ENCODE results near the gene COL18A1. TPM values are rescaled to one million over a fixed set of nuclear protein-coding genes. Genes with fewer than 3 reads are reported as not detected.
A peak's percentile ranks its signal among the peaks of the same experiment; 100 is the strongest.

Gene COL18A1
- polyA plus RNA-seq, 4 donors: 2.2 to 34.3 (median 16.5) TPM

DNA sequence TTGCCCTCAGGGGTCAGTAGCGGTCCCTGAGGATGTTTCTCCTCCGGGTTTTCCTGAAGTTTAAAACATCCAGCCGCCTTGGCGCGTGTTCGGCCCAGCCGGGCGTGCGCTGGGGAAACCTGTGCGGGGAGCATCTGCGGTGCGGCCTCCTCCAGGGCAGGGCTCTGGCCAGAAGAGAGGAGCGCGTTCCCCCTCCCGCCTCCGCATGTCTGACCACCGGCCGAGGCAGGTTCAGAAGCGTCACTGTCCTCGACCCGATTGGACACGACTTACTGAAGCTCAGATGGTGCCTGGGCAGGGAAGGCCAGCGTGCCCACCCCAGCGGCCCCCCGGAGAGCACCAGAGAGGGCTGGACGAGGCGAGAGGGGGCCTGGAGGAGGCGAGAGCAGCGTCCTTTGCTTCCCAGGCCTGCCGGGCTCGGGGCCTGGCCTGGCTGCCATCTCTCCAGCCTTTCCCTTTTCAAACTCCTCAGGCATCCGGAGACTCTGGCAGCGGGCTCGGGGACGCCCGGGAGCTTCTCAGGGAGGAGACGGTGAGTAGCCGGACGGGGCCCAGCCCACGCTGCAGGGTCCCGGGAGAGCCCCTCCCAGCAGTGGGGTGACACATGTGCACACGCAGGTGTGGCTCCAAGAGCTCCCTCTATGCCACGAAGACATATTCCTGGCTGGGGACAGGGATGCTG lies 70.2 kb downstream of the COL18A1 start:
- 84 to 93% (median 86%) methylated on average over 42 to 43 of the region's 43 CpGs for WGBS, 3 donors
- FAIRE-seq: no peak

DNA sequence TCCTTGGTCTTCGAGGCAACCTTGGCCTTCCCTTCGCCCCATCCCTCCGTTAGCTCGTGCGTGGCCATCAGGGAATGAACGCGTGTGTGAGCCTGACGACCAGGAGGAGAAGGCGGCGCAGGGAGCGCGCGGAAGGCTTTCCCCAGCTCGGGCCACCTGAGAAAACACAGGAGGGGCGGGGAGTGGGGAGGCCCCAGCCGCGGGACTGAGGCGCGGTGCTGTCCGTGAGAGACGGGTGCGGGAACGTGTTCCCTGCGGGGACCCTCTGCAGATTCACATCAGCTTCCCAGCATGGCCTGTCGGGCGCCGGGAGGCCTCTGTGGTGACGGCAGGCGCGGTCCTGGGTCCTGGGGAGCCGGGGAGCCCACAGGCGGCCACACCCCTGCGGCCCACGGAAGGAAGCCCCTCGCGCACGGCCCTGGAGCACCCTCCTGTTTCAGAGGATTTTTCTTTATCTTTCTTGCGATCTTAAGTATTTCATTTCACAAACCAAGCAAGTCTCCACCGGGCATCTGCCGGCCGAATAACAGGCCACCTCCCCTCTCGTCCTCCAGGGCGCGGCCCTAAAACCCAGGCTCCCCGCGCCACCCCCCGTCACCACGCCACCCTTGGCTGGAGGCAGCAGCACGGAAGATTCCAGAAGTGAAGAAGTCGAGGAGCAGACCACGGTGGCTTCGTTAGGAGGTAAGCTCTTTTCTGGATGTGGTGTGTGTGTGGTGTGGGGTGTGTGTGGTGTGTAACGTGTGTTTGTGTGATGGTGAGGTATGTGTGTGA lies 71.0 kb downstream of the COL18A1 start:
- no peak overlapping the region for H3K4me3 ChIP-seq (ENCODE audit: low read depth in 1 of 3, low read length in 3 of 3)
- 85 to 91% (median 86%) methylated on average over 50 to 53 of the region's 53 CpGs for WGBS, 3 donors
- DNase-seq (no peak), FAIRE-seq (no peak)
- H3K27me3 ChIP-seq (ENCODE audit: control insufficient read depth in 3 of 3, insufficient read depth in 3 of 3, low read length in 3 of 3): no peaks in the 10 kb centered on the region
- H3K36me3 ChIP-seq (ENCODE audit: control insufficient read depth in 3 of 3, insufficient read depth in 2 of 3, low read depth in 1 of 3, low read length in 3 of 3): peaks cover 0 to 5% (median 0%) of the 10 kb centered on the region in 3 donors
- H3K4me1 ChIP-seq (ENCODE audit: control insufficient read depth in 3 of 3, insufficient read depth in 2 of 3, low read depth in 1 of 3, low read length in 2 of 3): peaks cover 0 to 29% (median 3%) of the 10 kb centered on the region in 3 donors
- H3K9me3 ChIP-seq (ENCODE audit: control insufficient read depth in 2 of 2, insufficient read depth in 1 of 2, low read depth in 1 of 2, low read length in 1 of 2): no peaks in the 10 kb centered on the region
- no peak overlapping the region for H3K27ac ChIP-seq (ENCODE audit: low read depth in 1 of 3, low read length in 2 of 3)

More for the DNA sequence above, 70.2 kb downstream of the COL18A1 start:
- Histone ChIP-seq H3K27me3 (ENCODE audit: control insufficient read depth in 3 of 3, insufficient read depth in 3 of 3, low read length in 3 of 3) (no peaks in the 10 kb centered on the region), H3K36me3 (ENCODE audit: control insufficient read depth in 3 of 3, insufficient read depth in 2 of 3, low read depth in 1 of 3, low read length in 3 of 3) (peaks cover 0 to 5% (median 0%) of the 10 kb centered on the region in 3 donors), H3K4me3 (ENCODE audit: low read depth in 1 of 3, low read length in 3 of 3) (no peak overlapping the region), H3K9me3 (ENCODE audit: control insufficient read depth in 2 of 2, insufficient read depth in 1 of 2, low read depth in 1 of 2, low read length in 1 of 2) (no peaks in the 10 kb centered on the region), H3K4me1 (ENCODE audit: control insufficient read depth in 3 of 3, insufficient read depth in 2 of 3, low read depth in 1 of 3, low read length in 2 of 3) (peaks cover 0 to 34% (median 3%) of the 10 kb centered on the region in 3 donors), H3K27ac (ENCODE audit: low read depth in 1 of 3, low read length in 2 of 3) (no peak overlapping the region)
- no peak for DNase-seq

DNA sequence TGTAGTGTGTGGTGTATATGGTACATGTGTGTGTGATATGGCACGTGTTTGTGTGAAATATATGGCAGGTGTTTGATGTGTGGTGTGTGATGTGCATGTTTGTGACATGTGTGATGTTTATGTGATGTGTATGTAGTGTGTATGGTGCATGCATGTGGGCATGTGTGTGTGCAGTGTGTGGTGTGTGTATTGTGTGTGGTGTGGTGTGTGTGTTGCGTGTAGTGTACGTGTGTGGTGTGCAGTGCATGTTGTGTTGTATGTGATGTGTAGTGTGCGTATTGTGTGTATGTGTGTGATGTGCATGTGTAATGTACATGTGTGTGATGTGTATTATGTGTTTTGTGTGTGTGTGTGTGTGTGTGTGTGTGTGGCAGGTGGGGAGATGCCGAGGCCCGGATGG lies 71.6 kb downstream of the COL18A1 start:
- peaks cover 0 to 5% (median 0%) of the 10 kb centered on the region in 3 donors for H3K36me3 ChIP-seq (ENCODE audit: control insufficient read depth in 3 of 3, insufficient read depth in 2 of 3, low read depth in 1 of 3, low read length in 3 of 3)
- no peak for DNase-seq
- no peak overlapping the region for H3K4me3 ChIP-seq (ENCODE audit: low read depth in 1 of 3, low read length in 3 of 3)
- H3K4me1 ChIP-seq (ENCODE audit: control insufficient read depth in 3 of 3, insufficient read depth in 2 of 3, low read depth in 1 of 3, low read length in 2 of 3): peaks cover 0 to 23% (median 3%) of the 10 kb centered on the region in 3 donors
- no peak for FAIRE-seq
- no peak overlapping the region for H3K27ac ChIP-seq (ENCODE audit: low read depth in 1 of 3, low read length in 2 of 3)
- 86 to 92% (median 88%) methylated on average over 6 of the region's 6 CpGs for WGBS, 3 donors
- H3K27me3 ChIP-seq (ENCODE audit: control insufficient read depth in 3 of 3, insufficient read depth in 3 of 3, low read length in 3 of 3): no peaks in the 10 kb centered on the region
- H3K9me3 ChIP-seq (ENCODE audit: control insufficient read depth in 2 of 2, insufficient read depth in 1 of 2, low read depth in 1 of 2, low read length in 1 of 2): no peaks in the 10 kb centered on the region

DNA sequence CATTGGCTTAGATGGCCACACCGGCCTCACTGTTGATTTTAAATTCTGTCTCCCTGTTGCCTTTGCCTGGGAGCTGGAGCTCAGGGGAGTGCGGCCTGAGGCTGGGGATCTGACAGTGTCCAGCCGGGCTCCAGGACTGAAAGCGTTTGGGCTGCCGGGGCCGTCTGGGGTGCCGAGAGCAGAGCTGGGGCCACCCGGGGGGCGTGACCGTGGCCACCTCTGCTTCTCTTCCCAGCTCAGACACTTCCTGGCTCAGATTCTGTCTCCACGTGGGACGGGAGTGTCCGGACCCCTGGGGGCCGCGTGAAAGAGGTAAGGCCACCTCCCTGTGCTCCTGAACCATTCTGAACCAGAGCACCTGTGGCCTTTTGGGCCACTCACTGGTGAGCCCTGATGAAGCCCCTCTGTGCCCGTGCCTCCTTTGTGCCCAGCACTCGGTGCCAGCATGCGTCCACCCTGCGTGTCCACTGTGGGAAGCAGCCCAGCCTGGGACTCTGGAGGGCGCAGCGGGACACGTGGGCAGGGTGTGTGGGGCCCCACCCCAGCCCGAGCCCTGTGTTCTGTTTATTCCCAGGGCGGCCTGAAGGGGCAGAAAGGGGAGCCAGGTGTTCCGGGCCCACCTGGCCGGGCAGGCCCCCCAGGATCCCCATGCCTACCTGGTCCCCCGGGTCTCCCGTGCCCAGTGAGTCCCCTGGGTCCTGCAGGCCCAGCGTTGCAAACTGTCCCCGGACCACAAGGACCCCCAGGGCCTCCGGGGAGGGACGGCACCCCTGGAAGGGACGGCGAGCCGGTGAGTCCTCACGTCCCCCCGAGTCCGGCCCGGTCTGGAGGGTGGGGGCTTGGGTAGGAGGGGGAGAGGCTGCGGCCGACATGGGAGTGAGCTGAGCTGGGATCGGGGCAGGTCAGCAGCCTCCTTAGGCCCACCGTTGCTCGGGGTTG lies 72.5 kb downstream of the COL18A1 start:
- FAIRE-seq: no peak
- 58 to 78% (median 67%) methylated on average over 42 to 44 of the region's 44 CpGs for WGBS, 3 donors
- H3K27ac ChIP-seq (ENCODE audit: low read depth in 1 of 3, low read length in 2 of 3): peak overlapping the region in 1 of 3 donors; percentile 52

GRCh38 chr21:45478115-45478801 lies 73.3 kb downstream of the COL18A1 start:
- Histone ChIP-seq H3K27me3 (ENCODE audit: control insufficient read depth in 3 of 3, insufficient read depth in 3 of 3, low read length in 3 of 3) (no peaks in the 10 kb centered on the region), H3K4me1 (ENCODE audit: control insufficient read depth in 3 of 3, insufficient read depth in 2 of 3, low read depth in 1 of 3, low read length in 2 of 3) (peaks cover 0 to 11% (median 0%) of the 10 kb centered on the region in 3 donors), H3K9me3 (ENCODE audit: control insufficient read depth in 2 of 2, insufficient read depth in 1 of 2, low read depth in 1 of 2, low read length in 1 of 2) (no peaks in the 10 kb centered on the region), H3K27ac (ENCODE audit: low read depth in 1 of 3, low read length in 2 of 3) (peak overlapping the region in 1 of 3 donors; percentile 52), H3K36me3 (ENCODE audit: control insufficient read depth in 3 of 3, insufficient read depth in 2 of 3, low read depth in 1 of 3, low read length in 3 of 3) (peaks cover 0 to 11% (median 0%) of the 10 kb centered on the region in 3 donors), H3K4me3 (ENCODE audit: low read depth in 1 of 3, low read length in 3 of 3) (peak overlapping the region in 1 of 3 donors; percentile 14)
- DNase-seq: peak; percentile 57 to 77
- no peak for FAIRE-seq
- 8 to 30% (median 18%) methylated on average over 32 of the region's 32 CpGs for WGBS, 3 donors

More for the DNA sequence above, 72.5 kb downstream of the COL18A1 start:
- no peak overlapping the region for H3K4me3 ChIP-seq (ENCODE audit: low read depth in 1 of 3, low read length in 3 of 3)
- no peaks in the 10 kb centered on the region for H3K27me3 ChIP-seq (ENCODE audit: control insufficient read depth in 3 of 3, insufficient read depth in 3 of 3, low read length in 3 of 3)
- peaks cover 0 to 16% (median 0%) of the 10 kb centered on the region in 3 donors for H3K4me1 ChIP-seq (ENCODE audit: control insufficient read depth in 3 of 3, insufficient read depth in 2 of 3, low read depth in 1 of 3, low read length in 2 of 3)
- no peak for DNase-seq
- H3K9me3 ChIP-seq (ENCODE audit: control insufficient read depth in 2 of 2, insufficient read depth in 1 of 2, low read depth in 1 of 2, low read length in 1 of 2): no peaks in the 10 kb centered on the region
- peaks cover 0 to 8% (median 0%) of the 10 kb centered on the region in 3 donors for H3K36me3 ChIP-seq (ENCODE audit: control insufficient read depth in 3 of 3, insufficient read depth in 2 of 3, low read depth in 1 of 3, low read length in 3 of 3)

DNA sequence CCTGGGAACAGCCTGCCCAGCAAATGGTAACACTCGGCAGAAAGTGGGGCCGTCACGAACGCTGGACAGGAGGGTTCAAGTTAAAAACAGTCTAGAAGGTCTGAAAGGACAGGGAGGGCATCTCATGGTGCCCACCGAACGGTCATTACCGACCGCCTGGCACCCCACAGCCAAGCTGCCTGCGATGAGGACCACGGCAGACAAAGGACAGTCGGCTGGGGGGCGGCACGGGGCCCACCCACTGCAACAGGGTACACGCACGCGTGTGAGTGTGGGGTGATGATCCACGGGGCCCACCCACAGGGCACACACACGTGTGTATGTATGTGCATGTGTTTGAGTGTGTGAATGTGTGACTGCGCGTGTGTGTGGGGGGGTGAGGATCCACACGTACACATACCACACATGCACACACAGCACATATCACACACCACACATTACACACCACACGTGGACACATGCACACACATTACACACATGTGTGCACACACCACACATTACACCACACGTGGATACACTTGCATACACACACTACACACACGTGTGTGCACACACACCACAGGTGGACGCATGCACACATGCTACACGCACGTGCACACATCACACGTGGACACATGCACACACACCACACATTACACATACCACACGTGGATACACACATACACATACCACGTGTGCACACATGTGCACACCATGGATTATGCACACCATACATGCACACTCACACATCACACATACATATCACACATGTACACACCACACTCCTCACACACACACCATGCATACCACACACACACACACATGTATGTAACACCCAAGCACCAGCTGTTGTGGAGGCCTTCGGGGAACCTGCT lies 74.1 kb downstream of the COL18A1 start:
- WGBS, 3 donors: 76 to 86% (median 82%) methylated on average over 30 to 31 of the region's 31 CpGs
- no peak overlapping the region for H3K4me3 ChIP-seq (ENCODE audit: low read depth in 1 of 3, low read length in 3 of 3)
- H3K27me3 ChIP-seq (ENCODE audit: control insufficient read depth in 3 of 3, insufficient read depth in 3 of 3, low read length in 3 of 3): no peaks in the 10 kb centered on the region
- no peaks in the 10 kb centered on the region for H3K9me3 ChIP-seq (ENCODE audit: control insufficient read depth in 2 of 2, insufficient read depth in 1 of 2, low read depth in 1 of 2, low read length in 1 of 2)
- no peak for FAIRE-seq
- peaks cover 0 to 11% (median 0%) of the 10 kb centered on the region in 3 donors for H3K4me1 ChIP-seq (ENCODE audit: control insufficient read depth in 3 of 3, insufficient read depth in 2 of 3, low read depth in 1 of 3, low read length in 2 of 3)
- H3K27ac ChIP-seq (ENCODE audit: low read depth in 1 of 3, low read length in 2 of 3): peak overlapping the region in 1 of 3 donors; percentile 52
- H3K36me3 ChIP-seq (ENCODE audit: control insufficient read depth in 3 of 3, insufficient read depth in 2 of 3, low read depth in 1 of 3, low read length in 3 of 3): peaks cover 0 to 11% (median 0%) of the 10 kb centered on the region in 3 donors
- DNase-seq: no peak

All from small intestine (tissue), 7 donors.